ENCODE measurements around the gene MSRB1.
A peak's percentile ranks its signal among the peaks of the same experiment; 100 is the strongest.
"Not testable (repeated sequence)": the region's sequence is repeated elsewhere in the genome, so short reads cannot be mapped to it uniquely, and the experiment has no call there.

MSRB1 gene

GRCh38 chr16:1978476-1979120 is 35.6 kb upstream of the MSRB1 start:
- DNase-seq = no peak

GRCh38 chr16:1977875-1978268 is 34.9 kb upstream of the MSRB1 start:
- no peak for DNase-seq

- no peak for DNase-seq
Measured at GRCh38 chr16:1976951-1977874, 34.2 kb upstream of the MSRB1 start.

DNA sequence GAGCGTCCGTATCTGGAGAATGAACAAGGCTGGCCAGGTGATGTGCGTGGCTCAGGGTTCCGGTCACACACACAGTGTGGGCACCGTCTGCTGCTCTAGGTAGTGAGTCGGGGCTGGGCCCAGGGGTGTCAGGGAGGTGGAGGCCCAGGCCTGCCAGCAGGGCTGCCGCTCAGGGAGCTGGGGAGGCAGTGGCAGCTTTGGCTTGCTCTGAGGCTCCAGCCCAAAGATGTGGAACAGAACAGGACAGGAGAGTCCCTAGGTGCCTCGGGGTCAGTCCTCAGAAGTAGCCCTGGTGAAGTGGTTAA is 33.2 kb upstream of the MSRB1 start:
- no peak for DNase-seq

DNA sequence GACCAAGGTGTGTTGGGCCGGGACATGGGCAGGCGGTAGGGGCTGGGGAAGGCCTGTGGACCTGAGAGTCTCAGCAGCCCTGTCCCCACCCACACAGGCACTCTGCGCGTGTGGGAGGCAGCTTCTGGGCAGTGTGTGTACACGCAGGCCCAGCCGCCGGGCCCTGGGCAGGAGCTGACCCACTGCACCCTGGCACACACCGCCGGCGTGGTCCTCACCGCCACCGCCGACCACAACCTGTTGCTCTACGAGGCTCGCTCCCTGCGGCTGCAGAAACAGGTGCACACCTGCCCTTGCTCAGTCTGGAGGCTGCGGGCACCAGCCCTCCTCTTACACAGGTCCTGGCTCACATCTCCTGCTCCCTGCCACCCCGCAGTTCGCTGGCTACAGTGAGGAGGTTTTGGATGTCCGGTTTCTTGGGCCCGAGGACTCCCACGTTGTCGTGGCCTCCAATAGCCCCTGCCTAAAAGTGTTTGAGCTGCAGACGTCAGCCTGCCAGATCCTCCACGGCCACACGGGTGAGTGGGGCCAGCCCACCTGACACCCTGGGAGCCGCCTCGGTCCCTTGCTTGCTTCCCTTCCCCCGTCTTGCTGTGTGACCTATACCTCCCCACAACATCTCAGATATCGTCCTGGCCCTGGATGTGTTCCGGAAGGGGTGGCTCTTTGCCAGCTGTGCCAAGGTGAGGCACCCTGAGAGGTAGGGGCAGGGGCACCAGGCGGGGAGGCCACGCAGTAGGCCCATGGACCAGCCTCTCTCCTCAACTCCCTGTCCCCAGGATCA is 32.6 kb upstream of the MSRB1 start:
- DNase-seq = no peak

DNA sequence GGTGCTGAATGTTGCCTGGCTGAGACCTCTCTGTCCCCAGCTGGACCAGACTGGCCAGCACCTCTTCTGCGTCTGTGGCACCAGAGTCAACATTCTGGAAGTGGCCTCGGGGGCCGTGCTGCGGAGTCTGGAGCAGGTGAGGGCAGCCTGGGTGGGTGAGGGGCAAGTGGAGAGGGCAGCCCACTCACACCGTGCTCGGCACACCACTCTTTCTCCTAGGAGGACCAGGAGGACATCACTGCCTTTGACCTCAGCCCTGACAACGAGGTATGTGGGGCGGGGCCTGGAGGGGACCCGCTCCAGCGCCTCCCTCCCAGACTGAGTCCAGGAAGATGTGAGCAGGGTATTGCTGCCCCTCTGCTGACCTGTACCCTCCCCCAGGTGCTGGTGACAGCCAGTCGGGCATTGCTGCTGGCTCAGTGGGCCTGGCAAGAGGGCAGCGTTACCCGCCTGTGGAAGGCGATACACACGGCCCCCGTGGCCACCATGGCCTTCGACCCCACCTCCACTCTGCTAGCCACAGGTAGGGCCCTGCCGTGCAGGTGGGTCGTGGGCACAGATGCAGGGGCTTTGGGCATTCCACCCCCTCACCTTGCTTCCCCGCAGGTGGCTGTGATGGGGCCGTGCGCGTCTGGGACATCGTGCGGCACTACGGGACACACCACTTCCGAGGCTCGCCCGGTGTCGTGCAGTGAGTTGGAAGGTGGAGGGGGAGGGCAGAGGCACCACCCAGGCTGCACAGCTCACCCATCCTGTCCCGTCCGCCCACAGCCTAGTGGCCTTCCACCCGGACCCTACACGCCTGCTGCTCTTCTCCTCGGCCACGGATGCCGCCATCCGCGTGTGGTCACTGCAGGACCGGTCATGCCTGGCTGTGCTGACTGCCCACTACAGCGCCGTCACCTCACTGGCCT is 31.4 kb upstream of the MSRB1 start:
- DNase-seq = no peak

- no peak for DNase-seq
Measured at GRCh38 chr16:1973461-1974156, 30.6 kb upstream of the MSRB1 start.

- no peak for DNase-seq
Measured at GRCh38 chr16:1972490-1972877, 29.5 kb upstream of the MSRB1 start.

- DNase-seq = peak; percentile 95
Measured at GRCh38 chr16:1971796-1972489, 28.9 kb upstream of the MSRB1 start, which contains the start of gene TBL3. TSS of gene TBL3 (plus strand) at chr16:1972053. CDS start at chr16:1972165, 112 bp downstream.

- DNase-seq = no peak
Measured at GRCh38 chr16:1968146-1968953, 25.4 kb upstream of the MSRB1 start.

DNA sequence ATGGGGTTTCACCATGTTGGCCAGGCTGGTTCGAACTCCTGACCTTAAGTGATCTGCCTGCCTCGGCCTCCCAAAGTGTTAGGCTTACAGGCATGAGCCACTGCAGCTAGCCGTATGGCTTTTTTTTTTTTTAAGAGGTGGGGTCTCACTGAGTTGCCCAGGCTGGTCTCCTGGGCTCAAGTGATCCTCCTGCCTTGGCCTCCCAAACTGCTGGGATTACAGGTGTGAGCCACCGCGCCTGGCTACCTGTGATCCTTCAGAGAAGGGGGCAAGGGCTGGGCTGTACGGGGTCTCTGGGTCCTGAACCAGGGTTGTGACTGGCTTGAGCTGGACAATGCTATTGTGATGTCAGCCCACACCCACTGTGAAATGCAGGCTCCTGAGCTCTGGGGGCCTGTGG is 23.5 kb upstream of the MSRB1 start, which contains the start of gene RNF151:
TSS of gene RNF151 (plus strand) at position 397 of the 400 bp plus-strand sequence. CDS start 26 bp downstream, outside the sequence.
- no peak for DNase-seq

DNA sequence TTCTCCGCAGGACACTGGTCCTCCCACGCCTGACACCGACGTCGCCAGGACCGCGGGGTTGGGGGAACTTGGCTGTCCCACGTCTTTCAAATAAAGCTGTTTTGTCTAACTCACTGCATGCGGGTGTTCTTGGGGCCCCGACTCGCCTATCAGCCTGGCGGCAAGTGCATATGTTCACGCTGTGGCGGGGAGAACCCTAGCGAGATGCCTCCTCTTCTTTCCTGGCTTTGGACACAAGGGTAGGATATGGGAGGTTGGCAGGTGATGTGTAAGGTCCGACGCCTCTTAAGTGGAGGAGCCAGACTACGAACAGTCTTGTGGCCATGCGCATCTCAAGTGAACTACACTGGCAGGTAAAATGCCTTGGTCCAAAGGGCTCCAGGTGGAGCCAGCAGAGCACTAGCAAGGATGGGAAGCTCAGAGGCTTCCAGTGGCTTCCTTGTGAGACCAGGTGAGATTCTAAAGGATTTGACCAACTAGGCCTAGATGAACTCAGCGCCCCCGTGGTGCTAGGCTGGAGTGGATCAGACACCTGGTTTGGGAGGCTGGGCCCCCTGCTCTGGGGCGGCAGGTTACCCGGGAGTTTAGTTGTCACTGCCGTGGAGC is 22.5 kb upstream of the MSRB1 start:
- DNase-seq = no peak

- peak; percentile 97 for DNase-seq
Measured at GRCh38 chr16:1964506-1965395, 21.8 kb upstream of the MSRB1 start, which contains the start of gene RPS2. TSS of gene RPS2 (minus strand) at chr16:1964826. CDS start at chr16:1964625, 201 bp downstream.

DNA sequence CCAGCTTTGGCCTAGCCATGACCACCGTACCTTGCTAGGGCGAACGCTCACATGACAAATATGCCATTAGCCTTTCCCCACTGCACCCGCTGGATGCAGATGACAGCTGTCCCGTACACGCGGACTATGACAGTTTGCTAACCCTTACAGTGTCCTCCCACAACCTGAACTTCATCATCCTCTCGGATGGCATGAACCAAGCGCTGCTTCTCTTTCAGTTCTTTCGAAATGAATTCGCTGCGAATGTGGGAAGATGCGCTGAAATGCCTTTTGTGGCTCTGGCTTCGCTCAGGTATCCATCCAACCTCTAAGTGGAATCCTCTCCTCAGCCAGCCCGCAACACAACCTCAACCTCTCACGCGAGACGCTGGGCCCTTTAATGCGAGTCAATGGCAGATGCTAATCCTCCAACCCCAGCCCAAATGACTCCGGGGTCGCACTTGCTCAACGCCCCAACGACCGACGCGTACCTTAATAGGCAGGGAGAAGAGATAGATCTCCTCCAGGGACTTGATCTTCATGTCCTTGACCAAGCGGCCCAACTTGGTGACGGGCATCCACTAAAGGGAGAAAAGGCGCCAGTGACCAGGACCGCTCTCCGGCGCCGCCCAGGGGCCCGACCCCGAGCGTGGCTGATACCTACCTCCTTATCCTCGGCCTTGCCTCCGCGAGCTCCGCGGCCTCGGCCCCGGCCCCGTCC is 21.0 kb upstream of the MSRB1 start:
- DNase-seq = no peak

GRCh38 chr16:1962161-1963153 is 19.5 kb upstream of the MSRB1 start:
- DNase-seq = not testable (repeated sequence)

DNA sequence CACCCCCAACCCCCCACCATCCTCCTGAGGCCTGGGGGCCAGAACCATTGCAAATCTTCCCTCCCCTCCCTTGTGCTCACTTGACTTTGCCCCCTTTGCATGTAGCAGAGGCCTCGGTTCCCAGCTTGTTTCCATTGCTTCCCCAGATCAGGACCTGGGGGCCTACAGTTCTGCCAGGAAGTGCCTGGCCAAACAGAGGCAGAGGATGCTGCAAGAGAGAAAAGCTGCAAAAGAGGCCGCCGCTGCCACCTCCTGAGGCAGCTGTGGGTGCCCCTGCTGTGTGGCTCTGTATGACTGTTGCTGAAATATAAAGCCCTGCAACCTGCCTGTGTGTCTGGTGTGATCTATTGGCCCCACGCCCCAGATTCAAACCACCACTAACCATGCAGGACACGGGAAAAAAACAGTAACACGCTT is 18.7 kb upstream of the MSRB1 start:
- no peak for DNase-seq
